Smooth muscle cell (in vitro differentiated cells): ENCODE measurements around the gene HCRT. TPM values are rescaled to one million over a fixed set of nuclear protein-coding genes. Genes with fewer than 3 reads are reported as not detected.

ENCODE experiments used
- DNase-seq: peaks from one replicate; lab custom pipeline; 2025; ENCODE audit not compliant: unreplicated experiment; lab: John Stamatoyannopoulos, UW
- H2AFZ ChIP-seq: fragments of 200-600 bp; sonication (generic); 2 replicates; pipeline ENCODE4 v1.6.0; 2016; ENCODE audit warnings: antibody characterized with exemption, low read depth, mild to moderate bottlenecking
- H3F3A ChIP-seq: fragments of 200-600 bp; sonication (generic); 2 replicates; pipeline ENCODE4 v1.6.0; 2017; ENCODE audit warnings: antibody characterized with exemption, low read depth
- H3K27ac ChIP-seq: fragments of 200-600 bp; sonication (generic); 2 replicates; pipeline ENCODE4 v1.5.1; 2016; ENCODE audit warnings: low read depth, mild to moderate bottlenecking
- H3K27me3 ChIP-seq: fragments of 200-600 bp; sonication (generic); 2 replicates; pipeline ENCODE4 v1.6.1; 2016; ENCODE audit warnings: low read depth, mild to moderate bottlenecking
- H3K36me3 ChIP-seq: fragments of 200-600 bp; sonication (generic); 2 replicates; pipeline ENCODE4 v1.5.1; 2016; ENCODE audit warnings: low read depth
- H3K4me1 ChIP-seq: fragments of 200-600 bp; sonication (generic); 2 replicates; pipeline ENCODE4 v1.5.1; 2016; ENCODE audit warnings: low read depth
- H3K4me2 ChIP-seq: fragments of 200-600 bp; sonication (generic); 2 replicates; pipeline ENCODE4 v1.6.0; 2016; ENCODE audit warnings: mild to moderate bottlenecking
- H3K4me3 ChIP-seq: fragments of 200-600 bp; sonication (generic); 2 replicates; pipeline ENCODE4 v1.5.1; 2016; ENCODE audit warnings: mild to moderate bottlenecking
- H3K79me2 ChIP-seq: fragments of 200-600 bp; sonication (generic); 2 replicates; pipeline ENCODE4 v1.6.0; 2016; ENCODE audit warnings: low read depth, mild to moderate bottlenecking
- H3K9ac ChIP-seq: fragments of 200-600 bp; sonication (generic); 2 replicates; pipeline ENCODE4 v1.6.0; 2016; ENCODE audit warnings: low read depth
- H3K9me3 ChIP-seq: fragments of 200-600 bp; sonication (generic); replicated peaks from 2 replicates; pipeline ENCODE4 v1.5.1; 2016; ENCODE audit warnings: low read depth
- H4K20me1 ChIP-seq: fragments of 200-600 bp; sonication (generic); 2 replicates; pipeline ENCODE4 v1.6.0; 2016; ENCODE audit warnings: low read depth
- WGBS: methylation state at CpG from one replicate; pipeline ENCODE4 v1.1.7; 2016; ENCODE audit warnings: low lambda C conversion rate; 5-methylcytosine and 5-hydroxymethylcytosine counted together
- polyA plus RNA-seq: library from polyadenylated mRNA; unstranded; fragments of >200 nt; fragmentation: Nextera tagmentation; extraction: Ambion mirVana; gene quantifications from 2 replicates; pipeline ENCODE4 v1.2.1, GENCODE V29; 2016
- total RNA-seq: library from RNA; depleted of rRNA; stranded (reverse); fragments of >200 nt; gene quantifications from 2 replicates; pipeline ENCODE4 v1.2.3, GENCODE V29; 2014
- TF ChIP-seq, protein P1 (sequence below): fragments of 200-600 bp; sonication (generic); IDR thresholded peaks from 2 replicates; pipeline ENCODE4 v1.5.1; 2017; ENCODE audit warnings: borderline replicate concordance, mild to moderate bottlenecking, antibody characterized with exemption; ENCODE audit not compliant: insufficient read depth, poor library complexity, severe bottlenecking

HCRT gene
- total and polyA plus RNA-seq, 2 experiments from 2014 or later = not detected

DNA sequence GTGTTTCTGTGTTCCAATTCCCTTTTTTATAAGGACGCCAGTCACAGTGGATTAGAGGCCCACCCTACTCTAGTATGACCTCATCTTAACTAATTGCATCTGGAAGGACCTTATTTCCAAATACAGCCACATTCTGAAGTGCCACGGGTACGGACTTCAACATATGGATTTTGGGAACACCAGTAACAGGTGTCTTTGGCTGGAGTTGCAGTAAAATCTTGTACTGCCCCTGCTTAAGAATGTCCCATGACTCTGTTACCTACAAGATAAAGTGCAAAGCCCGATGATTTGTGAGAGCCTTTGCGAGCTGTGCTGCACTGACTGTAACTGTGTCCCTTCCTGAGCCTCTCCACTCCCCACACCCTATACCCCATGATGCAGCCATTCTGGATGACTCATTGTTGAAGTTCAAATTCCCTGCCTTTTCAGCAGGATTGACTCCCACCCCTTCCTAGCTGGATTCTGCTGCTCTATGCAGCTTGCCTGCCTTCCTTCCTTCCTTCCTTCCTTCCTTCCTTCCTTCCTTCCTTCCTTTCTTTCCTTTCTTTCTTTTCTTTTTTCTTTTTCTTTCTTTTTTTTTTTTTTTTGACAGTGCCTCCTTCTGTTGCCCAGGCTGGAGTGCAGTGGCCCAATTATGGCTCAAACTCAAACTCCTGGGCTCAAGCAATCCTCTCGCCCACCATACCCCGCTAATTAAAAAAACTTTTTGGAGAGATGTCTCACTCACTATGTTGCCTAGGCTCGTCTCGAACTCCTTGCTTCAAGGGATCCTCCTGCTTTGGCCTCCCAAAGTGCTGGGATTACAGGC is 2.1 kb downstream of the HCRT start:
- H3K79me2 ChIP-seq = no peaks in the 10 kb centered on the region
- no peaks in the 10 kb centered on the region for H3K9me3 ChIP-seq
- DNase-seq = no peak
- H3K4me2 ChIP-seq = peak overlapping the region; percentile 99
- peak overlapping the region; percentile 97 for H2AFZ ChIP-seq
- WGBS = 78% methylated on average over 9 of the region's 9 CpGs
- no peak overlapping the region for H3K27ac ChIP-seq
- TF ChIP-seq, protein P1, sequence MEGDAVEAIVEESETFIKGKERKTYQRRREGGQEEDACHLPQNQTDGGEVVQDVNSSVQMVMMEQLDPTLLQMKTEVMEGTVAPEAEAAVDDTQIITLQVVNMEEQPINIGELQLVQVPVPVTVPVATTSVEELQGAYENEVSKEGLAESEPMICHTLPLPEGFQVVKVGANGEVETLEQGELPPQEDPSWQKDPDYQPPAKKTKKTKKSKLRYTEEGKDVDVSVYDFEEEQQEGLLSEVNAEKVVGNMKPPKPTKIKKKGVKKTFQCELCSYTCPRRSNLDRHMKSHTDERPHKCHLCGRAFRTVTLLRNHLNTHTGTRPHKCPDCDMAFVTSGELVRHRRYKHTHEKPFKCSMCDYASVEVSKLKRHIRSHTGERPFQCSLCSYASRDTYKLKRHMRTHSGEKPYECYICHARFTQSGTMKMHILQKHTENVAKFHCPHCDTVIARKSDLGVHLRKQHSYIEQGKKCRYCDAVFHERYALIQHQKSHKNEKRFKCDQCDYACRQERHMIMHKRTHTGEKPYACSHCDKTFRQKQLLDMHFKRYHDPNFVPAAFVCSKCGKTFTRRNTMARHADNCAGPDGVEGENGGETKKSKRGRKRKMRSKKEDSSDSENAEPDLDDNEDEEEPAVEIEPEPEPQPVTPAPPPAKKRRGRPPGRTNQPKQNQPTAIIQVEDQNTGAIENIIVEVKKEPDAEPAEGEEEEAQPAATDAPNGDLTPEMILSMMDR = no peak
- no peaks in the 10 kb centered on the region for H4K20me1 ChIP-seq
- H3K36me3 ChIP-seq = no peaks in the 10 kb centered on the region
- peaks cover 18% of the 10 kb centered on the region for H3K4me1 ChIP-seq
- H3K9ac ChIP-seq = no peak overlapping the region
- H3K27me3 ChIP-seq = peaks cover 47% of the 10 kb centered on the region
- no peaks in the 10 kb centered on the region for H3F3A ChIP-seq
- peak overlapping the region; percentile 56 for H3K4me3 ChIP-seq

DNA sequence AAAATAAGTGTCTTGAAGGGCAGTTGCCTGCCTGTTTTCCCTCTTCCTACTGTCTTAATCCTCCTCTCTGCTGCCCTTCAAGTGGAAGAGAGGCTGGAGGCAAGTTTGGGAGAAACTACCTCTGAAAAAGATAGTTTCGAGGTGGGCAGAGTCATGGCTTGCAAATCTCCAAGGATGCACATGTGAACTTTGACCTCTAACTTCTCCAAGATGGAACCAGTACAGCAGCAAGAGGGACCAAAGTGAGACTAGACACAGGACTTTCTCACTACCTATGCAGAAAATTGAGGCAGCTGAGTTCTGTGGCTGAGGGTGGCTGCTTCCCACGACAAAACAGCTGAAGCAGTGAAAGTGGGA is 3.4 kb downstream of the HCRT start:
- TF ChIP-seq, protein P1 = no peak
- Histone ChIP-seq H4K20me1 (no peaks in the 10 kb centered on the region), H3K9ac (no peak overlapping the region), H2AFZ (no peak overlapping the region), H3K27ac (no peak overlapping the region), H3F3A (no peaks in the 10 kb centered on the region), H3K4me2 (no peak overlapping the region), H3K27me3 (peaks cover 52% of the 10 kb centered on the region), H3K36me3 (no peaks in the 10 kb centered on the region), H3K4me1 (peaks cover 18% of the 10 kb centered on the region), H3K9me3 (no peaks in the 10 kb centered on the region), H3K79me2 (no peaks in the 10 kb centered on the region), H3K4me3 (no peak overlapping the region)
- 86% methylated on average over 2 of the region's 2 CpGs for WGBS
- no peak for DNase-seq

DNA sequence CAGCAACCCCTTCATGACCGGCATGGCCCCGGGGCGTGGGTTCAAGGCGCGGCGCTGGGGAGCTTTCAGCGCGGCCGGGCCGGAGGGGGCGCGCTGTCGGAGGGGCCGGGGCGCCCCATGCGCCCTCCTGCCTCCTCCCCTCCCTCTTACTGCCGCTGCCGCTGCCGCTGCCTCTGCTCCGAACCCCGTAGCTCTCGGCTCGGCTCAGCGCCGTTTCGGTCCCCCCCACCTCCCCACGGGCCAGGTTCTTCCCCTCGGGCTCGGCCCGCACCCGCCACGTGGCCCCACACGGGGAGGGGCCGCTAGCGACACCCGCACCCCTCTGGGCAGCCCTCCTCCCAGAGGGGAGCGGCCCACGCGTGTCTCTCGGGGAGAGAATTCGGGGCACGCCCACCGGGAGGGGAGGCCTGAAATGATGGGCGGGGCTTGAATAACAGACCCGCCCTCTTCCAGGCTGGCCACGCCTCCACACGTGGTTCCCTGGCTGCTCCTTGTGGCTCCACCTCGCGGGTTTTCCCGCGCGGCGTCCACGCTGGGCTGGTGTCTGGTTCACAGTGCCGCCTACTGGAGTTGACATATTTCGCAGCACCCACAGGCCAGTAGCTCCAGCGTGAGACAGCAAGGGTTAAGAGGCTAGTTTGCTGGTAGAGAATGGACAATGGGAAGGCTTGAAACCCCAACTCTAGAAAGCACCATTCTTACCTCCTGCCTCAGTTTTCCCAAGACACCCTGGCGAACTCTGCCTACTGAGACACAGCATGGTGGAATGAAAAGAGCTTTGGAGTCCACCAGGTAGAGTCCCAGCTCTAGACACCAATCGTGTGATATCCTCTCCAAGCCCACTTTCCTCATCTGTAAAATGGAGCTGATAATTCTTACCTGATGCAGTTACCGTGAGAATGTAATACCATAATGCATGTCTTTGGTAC is 4.1 kb downstream of the HCRT start, which contains the start of gene KCNH4:
Gene KCNH4 (minus strand): TSS at position 221 of the 929 bp plus-strand sequence. CDS start 197 bp downstream, at position 24.
- DNase-seq = no peak
- TF ChIP-seq, protein P1 = peak; percentile 25
- Histone ChIP-seq H3K79me2 (no peaks in the 10 kb centered on the region), H3K4me1 (peaks cover 18% of the 10 kb centered on the region), H3K4me3 (peak within 1 kb of the TSS; percentile 21), H3K9me3 (no peaks in the 10 kb centered on the region), H3K27ac (no peak within 1 kb of the TSS), H3K4me2 (peak within 1 kb of the TSS; percentile 54), H4K20me1 (no peaks in the 10 kb centered on the region), H3K27me3 (peaks cover 52% of the 10 kb centered on the region), H2AFZ (no peak within 1 kb of the TSS), H3F3A (no peaks in the 10 kb centered on the region), H3K9ac (no peak within 1 kb of the TSS), H3K36me3 (no peaks in the 10 kb centered on the region)
- WGBS = 8% methylated on average over 39 of the region's 60 CpGs
